ENCODE measurements around the gene RARS2. TPM values are rescaled to one million over a fixed set of nuclear protein-coding genes. Genes with fewer than 3 reads are reported as not detected.
"Not testable (repeated sequence)": the region's sequence is repeated elsewhere in the genome, so short reads cannot be mapped to it uniquely, and the experiment has no call there.

Gene RARS2, protein sequence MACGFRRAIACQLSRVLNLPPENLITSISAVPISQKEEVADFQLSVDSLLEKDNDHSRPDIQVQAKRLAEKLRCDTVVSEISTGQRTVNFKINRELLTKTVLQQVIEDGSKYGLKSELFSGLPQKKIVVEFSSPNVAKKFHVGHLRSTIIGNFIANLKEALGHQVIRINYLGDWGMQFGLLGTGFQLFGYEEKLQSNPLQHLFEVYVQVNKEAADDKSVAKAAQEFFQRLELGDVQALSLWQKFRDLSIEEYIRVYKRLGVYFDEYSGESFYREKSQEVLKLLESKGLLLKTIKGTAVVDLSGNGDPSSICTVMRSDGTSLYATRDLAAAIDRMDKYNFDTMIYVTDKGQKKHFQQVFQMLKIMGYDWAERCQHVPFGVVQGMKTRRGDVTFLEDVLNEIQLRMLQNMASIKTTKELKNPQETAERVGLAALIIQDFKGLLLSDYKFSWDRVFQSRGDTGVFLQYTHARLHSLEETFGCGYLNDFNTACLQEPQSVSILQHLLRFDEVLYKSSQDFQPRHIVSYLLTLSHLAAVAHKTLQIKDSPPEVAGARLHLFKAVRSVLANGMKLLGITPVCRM
- total RNA-seq (2014; rRNA removed; shearing (Covaris generic)): 31.1 and 51.4 TPM in 2 replicates

GRCh38 chr6:87589693-87590416 lies at the start of gene RARS2, which contains the start of gene ORC3:
TSS of gene RARS2 (minus strand) at chr6:87589987. CDS start at chr6:87589957, 30 bp downstream.
TSS of gene ORC3 (plus strand) at chr6:87590135. CDS start at chr6:87590169, 34 bp downstream.
- in situ Hi-C loops (cut with HindIII; ENCODE audit: low sequenced_read_pairs): no loop called here
- peak; percentile 97 for DNase-seq (ENCODE audit: low spot score)

- no peak for DNase-seq (ENCODE audit: low spot score)
- in situ Hi-C loops (cut with HindIII; ENCODE audit: low sequenced_read_pairs): no loop called here
These were observed 49.6 kb upstream of the RARS2 start for GRCh38 chr6:87639373-87639772.

DNA sequence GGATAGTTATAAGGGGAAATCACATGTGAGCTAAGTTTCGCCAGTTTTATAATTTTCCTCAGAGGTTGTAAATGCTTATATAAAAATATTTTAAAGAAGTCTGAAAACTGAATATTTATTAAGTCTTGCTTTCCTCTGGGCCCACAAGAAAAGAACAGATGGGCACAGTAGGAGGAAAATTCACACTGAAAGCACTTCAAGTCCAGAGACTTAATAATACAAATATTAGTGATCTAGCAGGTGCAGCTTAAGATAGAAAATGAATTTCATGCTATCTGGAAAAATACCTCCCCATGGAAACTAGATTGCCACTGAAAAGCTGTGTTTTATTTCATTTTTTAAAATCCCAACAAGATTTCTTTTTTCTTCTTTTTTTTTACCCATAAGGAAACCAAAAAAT lies 47.3 kb upstream of the RARS2 start:
- in situ Hi-C loops (cut with HindIII; ENCODE audit: low sequenced_read_pairs): no loop called here
- DNase-seq (ENCODE audit: low spot score): peak; percentile 62

- in situ Hi-C loops (cut with HindIII; ENCODE audit: low sequenced_read_pairs): no loop called here
These were observed 46.5 kb upstream of the RARS2 start for GRCh38 chr6:87636315-87636714.

DNA sequence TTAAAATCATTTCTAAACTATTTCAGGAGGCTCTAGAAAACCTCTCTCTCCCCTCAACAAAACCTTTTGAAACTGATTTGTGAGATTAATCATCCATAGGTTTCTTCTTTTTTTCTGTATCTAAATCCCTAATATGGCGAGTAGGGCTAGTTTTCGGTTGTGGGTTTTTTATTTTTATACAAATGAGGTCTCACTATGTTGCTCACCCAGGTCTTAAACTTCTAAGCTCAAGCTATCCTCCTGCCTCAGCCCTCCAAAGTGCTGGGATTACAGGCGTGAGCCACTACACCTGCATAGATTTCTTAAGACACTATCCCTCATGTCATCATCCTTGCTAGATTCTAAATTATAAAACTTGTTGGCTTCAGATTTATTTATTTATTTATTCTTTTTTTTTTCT lies 44.1 kb upstream of the RARS2 start:
- in situ Hi-C loops (cut with HindIII; ENCODE audit: low sequenced_read_pairs): no loop called here
- no peak for DNase-seq (ENCODE audit: low spot score)

More at GRCh38 chr6:87636315-87636714, 46.5 kb upstream of the RARS2 start:
- DNase-seq (ENCODE audit: low spot score): peak; percentile 26

- in situ Hi-C loops (cut with HindIII; ENCODE audit: low sequenced_read_pairs): no loop called here
- no peak for DNase-seq (ENCODE audit: low spot score)
These were observed 41.0 kb upstream of the RARS2 start for GRCh38 chr6:87630746-87631145.

GRCh38 chr6:87628881-87629280 lies 39.1 kb upstream of the RARS2 start:
- in situ Hi-C loops (cut with HindIII; ENCODE audit: low sequenced_read_pairs): no loop called here
- DNase-seq (ENCODE audit: low spot score): no peak

GRCh38 chr6:87628424-87628823 lies 38.6 kb upstream of the RARS2 start:
- no peak for DNase-seq (ENCODE audit: low spot score)
- in situ Hi-C loops (cut with HindIII; ENCODE audit: low sequenced_read_pairs): no loop called here

DNA sequence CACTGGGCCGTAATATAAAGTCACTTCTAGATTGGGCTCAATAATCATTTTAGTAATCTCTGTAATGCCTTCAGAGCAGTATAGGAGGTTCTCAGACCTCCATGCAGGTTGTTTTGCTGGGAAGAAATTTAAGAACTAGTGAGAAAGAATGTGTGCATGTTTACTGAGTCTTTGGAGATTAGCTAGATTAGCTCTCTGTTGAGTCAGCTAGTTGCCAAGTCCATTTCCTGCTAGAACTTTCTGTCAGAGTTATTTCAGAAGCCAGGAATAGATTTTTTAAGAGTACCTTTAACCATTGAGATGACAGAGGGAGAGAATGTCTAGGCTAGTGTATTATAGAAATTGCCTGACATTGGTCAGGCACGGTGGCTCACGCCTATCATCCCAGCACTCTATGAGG lies 33.5 kb upstream of the RARS2 start:
- DNase-seq (ENCODE audit: low spot score): no peak
- in situ Hi-C loops (cut with HindIII; ENCODE audit: low sequenced_read_pairs): no loop called here

DNA sequence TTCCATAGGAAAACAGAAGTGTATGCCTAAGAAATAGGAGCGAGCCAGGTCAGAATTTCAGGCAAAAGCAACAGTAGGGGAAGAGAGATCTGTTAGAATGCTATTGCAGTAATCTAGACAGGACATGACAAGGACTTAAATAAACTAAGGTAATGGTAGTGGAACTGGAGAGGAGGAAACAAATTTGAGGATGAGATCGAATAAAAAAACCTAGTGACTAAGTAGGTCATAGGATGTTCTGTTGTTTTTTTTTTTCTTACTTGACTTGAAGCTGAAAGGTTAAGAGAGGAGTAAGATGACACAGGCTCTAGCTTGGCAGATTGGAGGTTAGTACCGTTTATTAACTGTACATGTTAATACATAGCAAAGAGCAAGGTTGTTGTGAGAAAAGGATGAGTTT lies 28.7 kb upstream of the RARS2 start:
- in situ Hi-C loops (cut with HindIII; ENCODE audit: low sequenced_read_pairs): no loop called here
- no peak for DNase-seq (ENCODE audit: low spot score)

- in situ Hi-C loops (cut with HindIII; ENCODE audit: low sequenced_read_pairs): no loop called here
These were observed 27.6 kb upstream of the RARS2 start for GRCh38 chr6:87617405-87617804.

GRCh38 chr6:87613018-87613417 lies 23.2 kb upstream of the RARS2 start:
- in situ Hi-C loops (cut with HindIII; ENCODE audit: low sequenced_read_pairs); DNase-seq (ENCODE audit: low spot score): not testable (repeated sequence)

More at GRCh38 chr6:87617405-87617804, 27.6 kb upstream of the RARS2 start:
- no peak for DNase-seq (ENCODE audit: low spot score)

DNA sequence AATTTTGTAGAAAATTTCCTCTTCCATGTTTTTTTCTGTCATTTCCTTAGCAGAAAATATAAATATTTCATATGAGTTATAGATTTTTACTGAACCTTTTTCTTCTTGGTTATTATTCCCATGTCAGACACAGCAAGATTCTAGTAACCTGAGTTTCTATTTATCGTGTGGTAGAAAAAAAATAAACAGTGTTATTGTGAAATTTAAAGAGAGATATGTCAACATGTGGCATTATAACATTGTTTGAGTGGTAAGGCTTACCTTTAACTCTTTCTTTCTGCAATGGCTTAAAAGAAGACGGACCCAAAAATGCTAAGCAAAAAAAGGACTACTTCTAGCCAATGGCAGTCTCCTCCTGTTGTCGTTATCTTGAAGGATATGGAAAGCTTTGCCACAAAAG lies 19.0 kb upstream of the RARS2 start:
- in situ Hi-C loops (cut with HindIII; ENCODE audit: low sequenced_read_pairs): no loop called here
- no peak for DNase-seq (ENCODE audit: low spot score)

DNA sequence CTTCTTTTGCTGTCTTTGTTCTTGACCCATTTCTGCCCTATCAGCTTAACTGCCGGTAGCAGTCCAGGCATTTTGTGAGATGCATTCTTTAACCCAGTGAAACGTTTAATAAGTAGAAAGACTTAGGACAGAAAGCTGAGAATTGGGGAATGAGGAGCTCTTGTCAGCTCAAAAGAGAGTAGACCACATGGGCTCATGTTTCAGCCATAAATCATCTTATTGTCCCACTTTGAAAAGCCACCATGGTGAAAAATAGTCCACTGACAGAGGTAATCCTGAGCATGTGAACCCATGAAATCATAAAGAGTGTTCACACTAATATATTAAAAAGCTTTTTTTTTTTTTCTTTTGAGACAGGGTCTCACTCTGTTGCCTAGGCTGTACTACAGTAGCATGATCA lies 16.4 kb upstream of the RARS2 start:
- DNase-seq (ENCODE audit: low spot score): no peak
- in situ Hi-C loops (cut with HindIII; ENCODE audit: low sequenced_read_pairs): no loop called here

- no peak for DNase-seq (ENCODE audit: low spot score)
- in situ Hi-C loops (cut with HindIII; ENCODE audit: low sequenced_read_pairs): no loop called here
These were observed 10.8 kb upstream of the RARS2 start for GRCh38 chr6:87600576-87600975.

DNA sequence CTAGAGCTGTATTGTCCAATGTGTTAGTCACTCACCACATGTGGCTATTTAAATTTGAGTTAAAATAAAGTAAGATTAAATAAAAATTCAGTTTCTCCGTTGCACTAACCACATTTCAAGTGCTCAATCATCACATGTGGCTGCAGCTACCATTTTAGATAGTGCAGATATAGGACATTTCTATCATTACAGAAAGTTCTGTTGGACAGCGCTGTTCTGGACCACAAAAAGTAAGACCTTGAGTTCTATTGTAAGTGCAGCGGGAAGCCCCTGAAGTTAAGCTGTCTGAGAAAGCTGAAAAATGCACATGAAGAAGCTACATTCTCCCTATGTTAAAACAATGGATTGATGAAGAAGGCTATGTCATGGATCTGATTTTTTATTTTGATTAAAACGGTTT lies 1.2 kb upstream of the RARS2 start:
- in situ Hi-C loops (cut with HindIII; ENCODE audit: low sequenced_read_pairs): no loop called here
- DNase-seq (ENCODE audit: low spot score): no peak

GRCh38 chr6:87590417-87590880 lies 662 bp upstream of the RARS2 start:
- in situ Hi-C loops (cut with HindIII; ENCODE audit: low sequenced_read_pairs): no loop called here
- no peak for DNase-seq (ENCODE audit: low spot score)

GRCh38 chr6:87588756-87589407 lies 905 bp downstream of the RARS2 start:
- in situ Hi-C loops (cut with HindIII; ENCODE audit: low sequenced_read_pairs): no loop called here
- DNase-seq (ENCODE audit: low spot score): no peak

DNA sequence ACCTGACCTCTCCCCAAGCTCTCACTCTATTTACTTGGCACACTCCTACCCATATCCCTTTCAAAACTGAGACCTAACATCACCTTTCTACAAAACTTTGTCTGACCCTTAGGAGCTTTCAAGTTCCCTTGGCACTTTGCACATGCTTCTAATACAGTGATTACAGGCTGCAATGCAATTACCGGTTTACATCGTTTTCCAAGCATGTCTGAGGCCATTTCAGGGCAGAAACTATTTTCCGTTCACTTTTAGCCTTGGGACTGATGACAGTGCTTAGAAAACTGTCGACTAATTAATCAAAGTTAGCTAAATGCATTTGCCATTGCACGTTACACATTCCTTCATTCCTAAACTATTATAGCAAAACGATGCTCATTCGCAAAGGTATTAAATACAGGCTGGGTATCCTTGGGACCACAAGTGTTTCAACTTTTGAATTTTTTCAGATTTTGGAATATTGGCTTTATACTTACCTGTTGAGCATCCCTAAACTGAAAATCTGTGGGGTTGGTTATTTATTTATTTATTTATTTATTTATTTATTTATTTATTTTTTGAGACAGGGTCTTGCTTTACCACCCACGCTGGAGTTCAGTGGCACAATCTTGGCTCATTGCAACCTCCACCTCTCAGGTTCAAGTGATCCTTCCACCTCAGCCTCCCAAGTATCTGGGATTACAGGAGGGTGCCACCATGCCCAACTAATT lies 3.3 kb downstream of the RARS2 start:
- in situ Hi-C loops (cut with HindIII; ENCODE audit: low sequenced_read_pairs): no loop called here
- no peak for DNase-seq (ENCODE audit: low spot score)
